GM18505 (cell line): Measurements from ENCODE around the gene BMPR2.
"Not testable (repeated sequence)": the region's sequence is repeated elsewhere in the genome, so short reads cannot be mapped to it uniquely, and the experiment has no call there.

ENCODE experiments used
- ATAC-seq: cut with Tn5 transposase; IDR thresholded peaks from one replicate; pipeline ENCODE4 v1.9.1; 2021; ENCODE audit not compliant: unreplicated experiment
- POLR2A ChIP-seq: IDR thresholded peaks from 4 replicates; pipeline ENCODE4 v1.6.1; 2011; ENCODE audit warnings: borderline replicate concordance; ENCODE audit not compliant: insufficient read depth, insufficient read length; ENCODE audit errors: extremely low read depth

BMPR2 gene

DNA sequence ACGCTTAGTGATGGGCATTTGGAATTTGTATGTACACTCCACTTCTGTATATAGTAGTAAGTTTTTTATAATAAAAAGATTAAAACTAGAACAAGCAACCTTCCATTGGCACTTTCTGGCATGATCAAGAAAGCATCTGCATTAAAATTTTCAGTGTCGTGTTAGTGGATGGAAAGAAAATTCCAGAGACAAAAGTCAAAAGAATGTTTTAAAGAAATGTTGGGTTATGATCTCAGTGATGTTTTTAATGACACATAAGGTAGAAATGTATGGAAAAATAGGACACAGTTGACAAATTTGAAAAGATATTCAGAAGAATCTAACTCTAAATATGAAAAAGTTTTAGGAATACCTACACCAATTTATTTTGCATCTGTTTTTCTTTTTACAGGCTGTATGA is 132.6 kb downstream of the BMPR2 start:
- TF ChIP-seq POLR2A: no peak
- no peak for ATAC-seq

DNA sequence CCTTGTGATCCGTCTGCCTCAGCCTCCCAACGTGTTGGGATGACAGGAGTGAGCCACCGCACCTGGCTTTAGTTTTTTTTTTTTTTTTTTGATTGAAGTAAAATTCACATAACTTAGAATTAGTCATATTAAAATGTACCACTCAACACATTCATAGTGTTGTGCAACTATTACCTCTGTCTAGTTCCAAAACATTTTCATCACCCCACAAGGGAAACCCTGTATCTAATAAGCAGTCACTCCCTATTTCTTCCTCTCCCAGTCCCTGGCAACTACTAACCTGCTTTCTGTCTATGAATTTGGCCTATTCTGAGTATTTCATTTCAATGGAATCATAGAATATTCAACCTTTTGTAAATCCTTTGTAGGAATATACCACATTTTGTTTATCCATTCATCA is 134.8 kb downstream of the BMPR2 start:
- no peak for ATAC-seq
- no peak for TF ChIP-seq POLR2A

DNA sequence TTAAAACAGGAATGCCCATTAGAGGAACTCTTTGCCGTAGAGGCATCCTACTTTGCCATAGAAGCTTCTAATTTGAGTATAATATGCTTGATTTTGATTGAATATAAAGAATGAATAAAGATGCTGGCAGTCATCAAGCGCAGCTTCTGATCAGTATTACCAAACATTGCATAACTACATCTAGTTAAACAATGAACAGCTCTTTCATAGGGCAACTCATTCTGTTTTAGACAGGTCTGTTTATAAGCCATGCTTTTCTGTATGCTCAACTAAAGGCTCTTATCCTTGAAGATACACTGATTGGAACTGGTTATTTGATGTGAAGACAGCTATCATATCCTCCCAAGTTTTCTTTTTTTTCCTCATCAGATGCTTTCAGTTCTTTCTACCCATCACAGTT is 136.0 kb downstream of the BMPR2 start:
- no peak for ATAC-seq
- TF ChIP-seq POLR2A: no peak

DNA sequence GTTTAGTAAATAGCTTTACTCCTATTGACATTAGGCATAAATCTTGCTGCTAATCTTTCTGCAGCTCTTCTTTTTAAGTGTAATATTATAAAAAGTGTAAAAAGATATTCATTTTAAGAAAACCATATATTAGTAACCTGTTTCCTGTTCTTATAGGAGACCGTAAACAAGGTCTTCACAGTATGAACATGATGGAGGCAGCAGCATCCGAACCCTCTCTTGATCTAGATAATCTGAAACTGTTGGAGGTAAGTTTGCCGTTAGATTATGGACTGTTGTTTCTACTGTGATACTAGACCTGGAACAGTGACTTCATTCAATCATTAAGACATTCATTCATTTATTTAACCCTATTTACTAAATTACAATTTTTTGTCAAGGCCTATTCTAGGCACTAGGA is 138.6 kb downstream of the BMPR2 start:
- no peak for ATAC-seq

DNA sequence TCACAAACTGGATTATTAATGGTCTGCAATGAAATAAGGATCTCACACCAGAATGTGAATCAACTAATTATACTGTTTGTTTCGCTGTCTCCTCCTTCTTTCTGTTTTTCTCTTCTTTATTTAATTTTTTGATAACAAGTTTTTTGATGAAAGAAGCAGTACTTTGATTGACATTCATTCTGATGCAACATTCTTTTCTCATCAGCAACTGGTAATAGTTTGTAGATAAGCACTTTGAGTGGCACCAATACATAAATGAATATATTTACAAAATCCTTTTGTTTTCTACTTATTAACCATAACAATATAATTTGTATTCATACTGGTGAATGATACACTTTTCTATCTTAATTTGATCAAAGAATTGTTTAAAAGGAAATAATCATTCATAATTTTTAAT is 143.3 kb downstream of the BMPR2 start:
- ATAC-seq: no peak

More for the DNA sequence above, 138.6 kb downstream of the BMPR2 start:
- no peak for TF ChIP-seq POLR2A

DNA sequence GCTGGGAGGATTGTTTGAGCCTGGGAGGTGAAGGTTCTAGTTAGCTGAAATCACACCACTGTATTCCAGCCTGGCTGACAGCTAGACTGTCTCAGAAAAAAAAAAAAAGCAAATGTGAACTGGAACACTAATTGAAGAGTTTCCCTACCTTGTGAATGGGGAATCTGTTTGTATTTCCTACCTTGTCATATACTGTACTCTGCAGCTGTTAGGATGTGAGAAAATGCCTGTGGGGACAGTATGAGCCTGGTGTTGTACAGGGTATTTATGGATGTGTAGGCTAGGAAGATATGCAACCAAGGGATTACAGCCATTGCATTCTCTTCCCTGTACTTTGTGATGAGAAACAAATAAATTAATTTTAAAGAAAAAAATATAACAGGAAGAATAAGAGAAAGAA is 145.3 kb downstream of the BMPR2 start:
- no peak for ATAC-seq
- TF ChIP-seq POLR2A: no peak

More for the DNA sequence above, 143.3 kb downstream of the BMPR2 start:
- TF ChIP-seq POLR2A: no peak

DNA sequence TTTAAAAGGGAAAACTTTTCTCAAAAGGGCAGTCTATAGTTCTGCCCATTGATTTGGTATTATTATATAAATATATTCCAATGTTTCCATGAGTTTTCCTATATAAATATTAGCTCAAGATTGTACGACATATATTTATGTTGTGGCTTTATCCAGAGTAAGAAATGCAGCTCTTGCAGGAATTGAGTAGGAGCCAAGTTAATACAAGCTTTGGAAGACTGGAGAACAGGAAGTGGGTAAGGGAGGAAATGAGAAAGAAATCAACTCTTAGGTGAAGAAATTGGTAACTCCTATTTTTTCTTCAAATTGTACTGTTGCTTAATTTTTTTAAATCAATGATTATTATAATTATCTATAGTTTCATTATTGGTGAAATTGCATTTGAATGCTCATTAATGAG is 153.3 kb downstream of the BMPR2 start:
- ATAC-seq: no peak
- no peak for TF ChIP-seq POLR2A

DNA sequence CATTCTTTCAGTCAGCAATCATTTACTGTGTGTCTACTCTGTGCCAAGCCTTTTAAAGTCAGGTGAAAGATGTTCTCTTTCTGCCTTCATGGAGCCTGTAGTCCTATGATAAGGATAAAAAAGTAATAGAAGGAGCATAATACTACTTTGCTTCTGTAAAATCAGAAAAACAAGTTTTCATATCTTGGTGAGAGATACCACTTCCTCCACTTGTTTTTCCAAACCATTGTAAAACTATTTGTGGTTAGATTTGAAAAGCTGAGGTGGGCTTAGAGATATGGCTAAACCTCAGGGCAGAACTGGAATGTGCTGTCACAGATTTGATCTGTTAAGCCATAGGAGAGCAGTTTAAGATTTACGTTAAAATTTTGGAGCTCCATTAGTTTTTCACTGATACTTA is 153.9 kb downstream of the BMPR2 start:
- no peak for TF ChIP-seq POLR2A
- ATAC-seq: no peak

DNA sequence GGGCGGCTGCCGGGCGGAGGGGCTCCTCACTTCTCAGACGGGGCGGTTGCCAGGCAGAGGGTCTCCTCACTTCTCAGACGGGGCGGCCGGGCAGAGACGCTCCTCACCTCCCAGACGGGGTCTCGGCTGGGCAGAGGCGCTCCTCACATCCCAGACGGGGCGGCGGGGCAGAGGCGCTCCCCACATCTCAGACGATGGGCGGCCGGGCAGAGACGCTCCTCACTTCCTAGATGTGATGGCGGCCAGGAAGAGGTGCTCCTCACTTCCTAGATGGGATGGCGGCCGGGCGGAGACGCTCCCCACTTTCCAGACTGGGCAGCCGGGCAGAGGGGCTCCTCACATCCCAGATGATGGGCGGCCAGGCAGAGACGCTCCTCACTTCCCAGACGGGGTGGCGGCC is 159.2 kb downstream of the BMPR2 start:
- not testable (repeated sequence) for ATAC-seq

DNA sequence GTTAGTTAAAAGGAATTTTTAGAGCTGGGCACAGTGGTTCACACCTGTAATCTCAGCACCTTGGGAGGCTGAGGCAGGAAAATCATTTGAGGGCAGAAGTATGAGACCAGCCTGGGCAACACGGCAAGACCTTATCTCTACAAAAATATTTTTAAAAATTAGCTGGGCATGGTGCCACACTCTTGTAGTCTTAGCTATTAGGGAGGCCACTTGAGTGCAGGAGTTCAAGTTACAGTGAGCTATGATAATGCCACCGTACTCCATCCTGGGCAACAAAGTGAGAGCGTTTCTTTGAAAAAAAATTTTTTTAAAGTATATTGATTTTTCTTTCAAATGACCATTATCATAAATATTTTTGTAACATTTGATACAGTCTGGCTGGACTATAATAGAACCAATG is 165.0 kb downstream of the BMPR2 start:
- no peak for TF ChIP-seq POLR2A
- no peak for ATAC-seq

DNA sequence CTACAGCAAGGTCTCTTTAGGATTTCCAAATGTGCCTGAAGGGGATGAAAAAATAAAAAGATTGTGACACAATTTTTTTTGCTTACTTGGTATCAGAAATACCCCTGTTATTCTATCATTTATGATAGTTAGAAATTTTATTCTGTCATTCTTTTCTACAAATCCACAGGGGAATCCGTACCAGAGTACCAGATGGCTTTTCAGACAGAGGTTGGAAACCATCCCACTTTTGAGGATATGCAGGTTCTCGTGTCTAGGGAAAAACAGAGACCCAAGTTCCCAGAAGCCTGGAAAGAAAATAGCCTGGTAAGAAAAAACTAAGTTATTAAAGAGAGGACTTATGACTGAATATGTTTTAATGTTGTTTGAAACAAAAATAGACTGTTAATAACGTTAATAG is 166.0 kb downstream of the BMPR2 start:
- TF ChIP-seq POLR2A: no peak
- ATAC-seq: no peak

DNA sequence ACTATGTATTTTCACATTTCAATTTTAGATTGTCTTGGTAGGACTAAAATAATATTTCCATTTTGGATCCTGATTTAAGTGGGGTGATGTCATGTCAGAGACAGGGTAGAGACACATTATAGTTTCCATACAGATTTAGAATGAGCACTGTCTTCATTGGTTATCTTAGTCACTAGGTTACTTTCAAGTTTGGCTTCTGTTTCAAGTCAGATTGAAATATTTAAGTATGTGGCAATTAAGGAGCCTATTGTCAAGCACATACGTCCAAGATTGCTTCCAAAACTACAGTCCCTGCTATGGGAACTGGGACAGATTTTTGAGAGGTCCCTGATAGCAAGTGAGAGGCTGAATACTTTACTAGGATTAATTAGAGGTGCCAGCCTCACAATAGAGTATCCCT is 169.4 kb downstream of the BMPR2 start:
- ATAC-seq: no peak
- TF ChIP-seq POLR2A: no peak

DNA sequence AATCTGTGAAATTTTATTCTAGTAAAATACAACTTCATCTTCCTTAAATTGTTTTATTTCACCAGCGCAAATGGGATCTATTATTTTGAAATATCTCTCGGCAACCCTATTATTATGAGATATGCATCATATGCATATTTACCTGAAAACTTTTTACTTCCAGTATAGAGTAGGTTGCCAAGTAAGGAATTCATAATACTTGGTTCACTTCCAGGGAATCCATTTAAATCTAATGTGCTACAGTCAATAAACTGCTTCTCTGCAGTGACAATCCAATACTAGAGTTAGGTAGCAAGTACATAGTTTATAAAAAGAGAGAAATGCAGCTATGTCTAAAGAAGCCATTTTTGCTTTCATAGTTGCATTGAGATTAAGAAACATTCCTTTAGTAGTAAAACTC is 169.8 kb downstream of the BMPR2 start:
- no peak for ATAC-seq

DNA sequence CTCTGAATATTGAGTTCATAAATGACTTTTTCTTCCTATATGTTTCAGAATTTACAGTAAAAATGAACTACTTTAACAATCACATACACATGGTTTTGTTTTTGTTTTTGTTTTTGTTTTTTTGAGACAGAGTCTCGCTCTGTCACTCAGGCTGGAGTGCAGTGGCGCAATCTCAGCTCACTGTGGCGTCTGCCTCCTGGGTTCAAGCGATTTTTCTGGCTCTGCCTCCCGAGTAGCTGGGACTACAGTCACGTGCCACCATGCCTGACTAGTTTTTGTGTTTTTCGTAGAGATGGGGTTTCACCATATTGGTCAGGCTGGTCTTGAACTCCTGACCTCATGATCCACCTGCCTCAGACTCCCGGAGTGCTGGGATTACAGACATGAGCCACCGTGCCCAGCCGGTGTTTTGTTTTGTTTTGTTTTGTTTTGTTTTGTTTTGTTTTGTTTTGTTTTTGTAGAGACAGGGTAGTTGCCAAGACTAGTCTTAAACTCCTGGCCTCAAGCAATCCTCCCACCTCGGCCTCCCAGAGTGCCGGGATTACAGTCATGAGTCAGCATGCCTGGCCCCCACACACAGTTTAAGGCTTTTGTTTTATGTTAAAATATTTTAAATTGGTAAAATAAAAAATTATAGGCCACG is 170.5 kb downstream of the BMPR2 start:
- not testable (repeated sequence) for ATAC-seq

More for the DNA sequence above, 169.8 kb downstream of the BMPR2 start:
- TF ChIP-seq POLR2A: no peak

DNA sequence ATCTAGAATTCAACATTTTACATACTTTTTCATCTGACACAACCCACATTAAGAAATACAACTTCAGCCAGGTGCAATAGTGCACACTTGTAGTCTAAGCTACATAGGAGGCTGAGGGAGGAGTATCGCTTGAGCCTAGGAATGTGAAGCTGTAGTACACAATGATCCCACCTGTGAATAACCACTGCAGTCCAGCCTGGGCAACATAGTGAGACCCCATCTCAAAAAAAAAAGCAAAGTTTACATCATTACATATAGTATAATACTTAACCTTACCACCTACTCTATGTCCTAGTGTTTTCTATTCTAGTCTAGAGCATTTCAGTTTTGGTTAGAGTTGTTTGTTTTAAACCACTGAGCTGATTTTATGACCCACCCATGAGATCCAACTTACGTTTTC is 172.1 kb downstream of the BMPR2 start:
- no peak for ATAC-seq

DNA sequence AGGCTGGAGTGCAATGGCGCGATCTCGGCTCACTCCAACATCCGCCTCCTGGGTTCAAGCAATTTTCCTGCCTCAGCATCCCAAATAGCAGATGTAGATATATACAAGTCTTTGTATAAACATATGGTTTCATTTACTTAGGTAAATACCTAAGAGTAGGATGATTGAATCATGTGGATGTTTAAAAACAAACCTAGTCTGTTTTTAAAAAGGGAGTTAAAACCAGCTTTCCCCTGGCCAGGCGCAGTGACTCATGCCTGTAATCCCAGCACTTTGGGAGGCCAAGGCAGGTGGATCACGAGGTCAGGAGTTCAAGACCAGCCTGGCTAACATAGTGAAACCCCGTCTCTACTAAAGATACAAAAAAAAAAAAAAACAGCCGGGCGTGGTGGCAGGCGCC is 174.9 kb downstream of the BMPR2 start:
- not testable (repeated sequence) for ATAC-seq

More for the DNA sequence above, 172.1 kb downstream of the BMPR2 start:
- TF ChIP-seq POLR2A: no peak
